HG03378 (cell line): Measurements from ENCODE around the gene GAN.
"Not testable (repeated sequence)": the region's sequence is repeated elsewhere in the genome, so short reads cannot be mapped to it uniquely, and the experiment has no call there.

Source experiments
- ATAC-seq: cut with Tn5 transposase; IDR thresholded peaks from one replicate; pipeline ENCODE4 v1.9.1; 2021; ENCODE audit warnings: mild to moderate bottlenecking, moderate library complexity; ENCODE audit not compliant: unreplicated experiment

Gene GAN

GRCh38 chr16:81296631-81297030, 18.1 kb upstream of the GAN start:
- ATAC-seq = no peak

DNA sequence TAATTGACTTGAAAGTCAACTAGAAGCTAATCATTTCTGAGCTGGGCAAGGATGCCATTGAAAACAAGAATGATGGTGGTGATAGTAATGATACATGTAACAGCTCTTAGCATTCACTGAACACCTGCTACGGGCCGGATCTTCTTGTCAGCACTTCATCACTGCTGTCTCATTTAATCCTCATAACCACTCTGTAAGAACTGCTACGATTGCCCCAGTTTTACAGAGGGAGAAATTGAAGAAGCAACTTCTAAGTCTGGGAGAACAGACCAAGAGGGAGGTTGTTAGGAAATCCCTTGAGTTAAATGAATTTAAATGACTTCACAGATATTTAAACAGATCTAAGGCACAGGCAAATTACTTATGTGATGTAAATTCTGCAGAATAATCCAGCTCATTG, 7.0 kb upstream of the GAN start:
- ATAC-seq = no peak

GRCh38 chr16:81310045-81310644, 4.6 kb upstream of the GAN start:
- ATAC-seq = no peak

DNA sequence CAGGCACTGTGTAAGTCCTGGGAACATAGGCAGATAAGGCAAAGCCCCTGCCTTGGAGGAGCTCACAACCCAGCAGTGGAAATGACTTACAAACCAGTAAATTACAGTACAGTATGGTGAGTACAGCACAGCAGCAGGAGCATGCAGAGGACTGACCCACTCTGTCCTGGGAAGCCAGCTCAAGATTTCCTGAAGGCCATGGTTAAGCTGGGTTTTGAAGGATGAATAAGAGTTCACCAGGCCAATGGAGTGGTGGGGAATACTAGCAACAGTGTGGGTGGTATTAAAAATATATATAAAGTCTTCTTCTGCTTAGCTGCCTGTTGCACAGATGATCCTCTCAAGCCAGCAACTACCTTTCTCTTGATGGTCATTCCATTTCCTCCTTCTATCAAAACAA, 3.0 kb upstream of the GAN start:
- ATAC-seq = no peak

DNA sequence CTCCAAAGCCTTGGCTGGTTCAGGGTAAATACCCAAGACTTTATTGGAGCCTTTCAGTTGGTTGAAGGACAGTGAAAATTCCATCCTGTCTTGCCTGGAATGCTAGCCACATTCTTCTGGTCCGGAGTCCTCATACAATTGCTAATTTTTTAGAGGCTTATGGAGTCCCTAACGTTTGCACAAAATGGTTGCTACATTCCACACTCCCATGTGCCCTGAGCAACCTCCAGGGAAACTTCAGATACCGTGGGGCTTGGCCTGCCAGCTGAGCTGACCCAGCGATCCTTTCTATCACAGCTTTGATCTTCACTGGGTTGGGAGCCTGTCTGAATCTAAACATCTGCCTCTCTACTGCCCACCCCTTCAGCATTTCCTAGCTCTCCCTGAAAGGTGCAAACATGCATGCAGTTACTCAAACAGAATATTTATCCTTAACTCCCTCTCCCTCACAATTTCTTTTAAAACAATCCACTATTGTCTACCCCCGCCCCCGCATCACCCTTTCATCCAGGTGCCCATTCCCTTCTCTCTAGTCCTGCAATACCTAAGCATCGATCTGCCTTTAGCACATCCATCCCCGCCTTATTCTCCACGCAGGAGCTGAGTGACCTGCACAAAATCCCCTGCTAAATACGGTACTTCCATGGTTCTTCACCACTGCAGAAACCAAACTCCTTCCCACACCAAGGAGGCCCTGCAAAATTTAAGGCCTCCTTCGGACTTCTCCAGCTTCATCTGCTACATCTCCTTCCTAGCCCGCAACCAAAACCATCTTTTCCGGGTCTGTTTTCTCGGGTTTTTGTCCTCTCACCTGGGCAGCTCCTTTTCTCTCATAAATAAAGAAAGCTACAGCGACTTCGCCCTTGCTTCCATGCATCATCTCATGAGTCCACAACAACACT, 810 bp upstream of the GAN start:
- ATAC-seq = no peak

- ATAC-seq = no peak
Observed at GRCh38 chr16:81315271-81316175, 761 bp downstream of the GAN start.

- no peak for ATAC-seq
Observed at GRCh38 chr16:81316176-81316496, 1.4 kb downstream of the GAN start.

- ATAC-seq = no peak
Observed at GRCh38 chr16:81318711-81319110, 3.9 kb downstream of the GAN start.

DNA sequence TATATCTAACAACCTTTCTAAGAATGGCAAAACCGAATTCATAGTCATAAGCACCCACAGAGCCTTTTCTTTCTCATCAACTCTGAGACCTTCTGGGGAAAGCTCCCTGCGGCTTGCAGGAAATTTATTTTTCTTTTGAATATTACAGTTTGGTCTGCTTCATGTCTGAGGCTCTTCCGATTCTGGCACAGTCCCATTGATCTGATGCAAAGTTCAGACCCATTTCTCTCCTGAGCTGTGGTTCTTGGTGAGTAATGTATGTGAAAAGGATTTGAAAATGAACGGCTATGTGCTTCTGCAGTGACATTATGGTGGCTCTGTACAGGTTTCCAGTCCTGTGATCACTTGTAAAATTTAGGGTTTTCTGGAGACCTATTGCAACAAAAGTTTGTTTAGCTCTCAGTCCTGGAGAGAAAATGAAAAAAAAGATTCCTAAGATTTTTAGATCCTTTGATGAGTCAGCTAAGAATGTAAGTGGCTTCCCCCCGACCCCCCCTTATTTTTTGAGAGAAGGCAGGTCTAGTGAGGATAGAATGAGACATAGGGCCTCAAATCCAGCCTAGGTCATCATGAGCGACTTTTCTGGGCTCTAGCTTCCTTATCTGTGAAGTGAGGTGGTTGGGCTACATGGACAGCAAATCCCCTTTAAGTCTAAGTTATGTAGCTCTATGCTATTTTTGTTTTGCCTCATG, 4.6 kb downstream of the GAN start:
- no peak for ATAC-seq

DNA sequence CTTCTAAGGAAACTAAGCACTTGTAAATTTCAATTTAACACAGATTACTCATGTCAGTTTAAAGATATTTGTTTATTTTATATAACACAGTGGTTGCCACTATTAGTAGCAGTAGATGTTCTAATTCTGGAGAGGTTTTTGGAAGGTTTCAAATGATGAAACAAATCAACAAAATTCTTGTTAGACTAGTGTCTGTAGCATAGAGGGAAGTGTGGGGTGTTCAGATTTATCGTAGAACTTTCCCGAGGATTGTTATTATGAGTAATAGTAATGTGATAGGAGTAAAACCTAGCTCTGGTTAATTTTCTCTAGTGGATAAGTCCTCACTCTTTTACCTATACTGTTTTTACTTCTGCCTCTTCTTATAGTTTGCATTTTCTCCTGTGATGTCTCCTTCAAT, 6.3 kb downstream of the GAN start:
- no peak for ATAC-seq

DNA sequence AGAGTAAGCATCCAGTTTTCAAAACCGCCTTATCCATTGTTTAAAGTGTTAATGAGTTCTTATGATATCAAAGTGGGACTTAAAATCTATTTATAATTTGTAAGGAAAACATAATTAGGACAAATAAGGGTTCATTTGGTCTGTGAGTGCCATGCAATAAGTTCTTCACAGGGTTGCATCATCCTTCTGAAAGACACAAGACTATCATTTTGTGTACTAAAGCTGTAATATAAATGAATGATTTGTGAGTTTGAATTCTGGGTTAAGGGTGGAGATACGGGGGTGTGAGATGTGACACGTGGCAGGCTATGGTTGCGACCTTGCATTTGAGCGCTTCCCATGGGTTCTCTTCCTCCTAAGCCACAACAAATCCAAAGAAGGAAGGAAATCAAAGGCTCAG, 6.8 kb downstream of the GAN start:
- no peak for ATAC-seq

DNA sequence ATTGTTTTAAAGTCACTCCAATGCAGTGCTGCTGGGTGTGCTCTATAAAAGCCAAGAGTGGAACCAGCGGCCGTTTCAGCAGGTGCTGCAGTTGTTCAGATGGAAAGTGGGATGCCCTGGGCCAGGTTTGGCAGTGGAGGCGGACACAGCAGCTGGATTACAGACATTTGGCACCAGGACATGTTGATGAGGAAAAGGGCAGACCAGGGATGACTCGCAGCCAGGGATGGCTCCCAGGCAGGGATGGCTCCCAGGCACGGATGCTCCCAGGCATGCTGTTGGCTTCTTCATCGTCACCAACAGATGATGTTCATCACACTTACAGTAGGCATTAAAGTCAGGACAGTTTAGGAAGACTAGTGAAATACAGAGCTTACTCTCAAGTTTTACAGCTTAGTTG, 10.0 kb downstream of the GAN start:
- no peak for ATAC-seq

DNA sequence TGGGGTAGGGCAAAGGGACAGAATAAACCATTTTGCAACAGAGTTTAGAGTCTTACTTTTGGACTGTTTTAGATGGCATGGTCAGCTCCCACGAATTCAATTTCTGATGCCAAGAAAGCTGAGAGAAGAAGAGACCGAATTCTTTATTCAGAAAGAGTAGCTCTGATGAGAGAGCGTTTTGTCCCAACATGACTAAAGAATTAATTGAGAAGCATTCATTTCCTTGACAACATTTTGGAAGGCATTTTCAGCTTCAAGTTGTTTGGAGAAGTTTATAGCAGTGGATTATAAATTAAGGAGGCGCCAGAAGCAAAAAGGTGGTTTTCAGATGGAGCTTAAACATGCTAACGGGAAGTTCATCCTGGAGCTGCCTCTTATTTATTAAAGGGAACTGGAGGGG, 12.2 kb downstream of the GAN start:
- ATAC-seq = no peak

DNA sequence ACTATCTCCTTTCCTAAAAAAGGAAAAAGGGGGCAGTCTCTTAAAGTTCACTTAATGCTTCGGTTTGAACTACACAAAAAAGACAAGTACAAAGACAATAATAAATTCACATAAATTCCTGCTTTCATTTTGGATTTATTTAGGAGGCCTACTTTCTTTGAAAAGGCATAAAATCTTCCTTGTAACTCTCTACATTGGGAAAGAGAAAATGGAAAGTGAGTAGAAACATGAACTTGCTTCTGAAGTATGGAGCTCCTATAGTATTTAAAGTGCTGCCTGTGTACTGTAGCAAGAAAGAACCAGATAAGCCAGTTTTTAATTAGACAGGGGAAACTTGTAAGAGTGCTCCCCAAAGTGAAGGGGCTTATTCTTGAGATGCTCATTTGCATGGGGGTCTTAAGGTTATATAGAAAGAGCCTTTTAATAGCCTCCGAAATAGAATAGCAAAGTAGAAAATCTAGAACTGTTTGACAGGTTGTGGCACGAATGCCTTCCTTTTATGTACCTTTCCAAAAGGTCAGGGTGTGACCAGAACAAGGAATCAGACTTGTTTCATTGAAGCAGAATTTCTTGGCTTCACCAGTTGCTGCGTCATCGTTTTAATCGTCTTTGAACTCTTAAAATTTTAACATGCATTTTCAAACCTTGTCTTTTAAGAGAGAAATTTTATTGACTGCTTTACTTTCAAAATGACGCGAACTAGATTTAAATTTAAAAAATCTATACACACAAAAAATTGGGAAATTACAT, 12.9 kb downstream of the GAN start:
- no peak for ATAC-seq

GRCh38 chr16:81329947-81330346, 15.2 kb downstream of the GAN start:
- no peak for ATAC-seq

DNA sequence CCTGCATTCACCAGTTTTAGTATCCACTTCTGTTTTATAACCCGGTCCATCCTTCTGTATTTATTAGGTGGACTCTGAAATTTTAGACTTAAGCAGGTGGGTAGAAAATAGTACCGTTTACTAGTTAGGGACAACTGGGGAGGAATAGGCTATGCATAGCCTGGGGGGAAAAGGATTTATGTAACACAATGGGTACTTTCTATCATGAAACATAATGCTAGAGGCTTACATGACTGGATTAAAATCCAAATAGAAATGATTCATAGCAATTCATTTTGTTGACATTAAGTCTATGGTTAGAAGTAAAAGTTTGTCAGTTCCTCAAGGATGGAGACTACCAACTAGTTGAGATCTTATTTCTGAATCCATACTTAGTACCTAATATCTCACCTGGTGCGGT, 18.6 kb downstream of the GAN start:
- no peak for ATAC-seq

- no peak for ATAC-seq
Observed at GRCh38 chr16:81335669-81336068, 20.9 kb downstream of the GAN start.

GRCh38 chr16:81337097-81337496, 22.3 kb downstream of the GAN start:
- no peak for ATAC-seq

DNA sequence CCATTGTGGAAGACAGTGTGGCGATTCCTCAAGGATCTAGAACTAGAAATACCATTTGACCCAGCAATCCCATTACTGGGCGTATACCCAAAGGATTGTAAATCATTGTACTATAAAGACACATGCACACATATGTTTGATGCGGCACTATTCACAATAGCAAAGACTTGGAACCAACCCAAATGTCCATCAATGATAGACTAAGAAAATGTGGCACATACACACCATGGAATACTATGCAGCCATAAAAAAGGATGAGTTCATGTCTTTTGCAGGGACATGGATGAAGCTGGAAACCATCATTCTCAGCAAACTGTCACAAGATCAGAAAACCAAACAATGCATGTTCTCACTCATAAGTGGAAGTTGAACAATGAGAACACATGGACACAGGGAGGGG, 30.4 kb downstream of the GAN start:
- ATAC-seq = not testable (repeated sequence)

- ATAC-seq = no peak
Observed at GRCh38 chr16:81347425-81347824, 32.7 kb downstream of the GAN start.
